SK-N-SH (cell line): ENCODE results near the gene RANGAP1. TPM values are rescaled to one million over a fixed set of nuclear protein-coding genes. Genes with fewer than 3 reads are reported as not detected.

ENCODE experiments used
- CTCF ChIA-PET: fragments of 300-600, 350-600 bp; formaldehyde crosslinking; extraction: SDS; loops from one replicate; lab custom pipeline; 2021; lab: Yijun Ruan, JAX
- POLR2A ChIA-PET: fragments of 350-600 bp; sonication (Branson Sonifier 250); formaldehyde crosslinking; extraction: SDS; loops from one replicate; lab custom pipeline; 2020; ENCODE audit warnings: antibody characterized with exemption, inconsistent platforms; lab: Yijun Ruan, JAX
- DNase-seq: peaks from one replicate; pipeline ENCODE4 v3.0.0; 2012
- H2AFZ ChIP-seq: fragments of 200-600 bp; sonication (generic); 2 replicates; pipeline ENCODE4 v1.8.1; 2016; ENCODE audit warnings: antibody characterized with exemption, mild to moderate bottlenecking, low read depth
- H3F3A ChIP-seq: fragments of 200-600 bp; sonication (generic); replicated peaks from 2 replicates; pipeline ENCODE3; 2016; ENCODE audit warnings: antibody characterized with exemption, mild to moderate bottlenecking; ENCODE audit not compliant: insufficient read depth
- H3K27ac ChIP-seq, 2 experiments: fragments of 200-500 bp in 1 of 2; fragments of 200-600 bp in 1 of 2; sonication (Bioruptor generic) in 1 of 2; sonication (generic), shearing (Covaris generic) in 1 of 2; 2 replicates each; pipeline versions ENCODE4 v1.5.1 to v1.6.1; 2014 to 2016; ENCODE audit warnings: low read depth in 2 of 2, inconsistent platforms in 1 of 2, low read length in 1 of 2, mild to moderate bottlenecking in 1 of 2, mixed read lengths in 1 of 2
- H3K27me3 ChIP-seq: fragments of 200-600 bp; sonication (generic), shearing (Covaris generic); 2 replicates; pipeline ENCODE4 v1.6.1; 2016; ENCODE audit warnings: mixed run types; ENCODE audit not compliant: insufficient read depth
- H3K36me3 ChIP-seq, 2 experiments: fragments of 200-500 bp in 1 of 2; fragments of 200-600 bp in 1 of 2; sonication (Bioruptor generic) in 1 of 2; sonication (generic) in 1 of 2; replicated peaks in 1 of 2; 2 replicates each; pipeline versions ENCODE3 to v1.5.1; 2014 to 2016; ENCODE audit warnings: low read length in 1 of 2, mild to moderate bottlenecking in 1 of 2; ENCODE audit not compliant: insufficient read depth in 2 of 2, control insufficient read depth in 1 of 2
- H3K4me1 ChIP-seq, 2 experiments: fragments of 200-500 bp in 1 of 2; fragments of 200-600 bp in 1 of 2; sonication (Bioruptor generic) in 1 of 2; sonication (generic), shearing (Covaris generic) in 1 of 2; 2 replicates each; pipeline versions ENCODE4 v1.5.1 to v1.6.1; 2014 to 2016; ENCODE audit warnings: low read depth in 1 of 2, low read length in 1 of 2, mixed run types in 1 of 2; ENCODE audit not compliant: insufficient read depth in 2 of 2, control insufficient read depth in 1 of 2
- H3K4me2 ChIP-seq: fragments of 200-600 bp; sonication (generic), shearing (Covaris generic); 2 replicates; pipeline ENCODE4 v1.6.1; 2017; ENCODE audit warnings: mixed run types
- H3K4me3 ChIP-seq, 2 experiments: fragments of 200-500 bp in 1 of 2; fragments of 200-600 bp in 1 of 2; sonication (Bioruptor generic) in 1 of 2; sonication (generic), shearing (Covaris generic) in 1 of 2; 2 replicates each; pipeline versions ENCODE4 v1.5.1 to v1.8.1; 2014 to 2016; ENCODE audit warnings: low read depth in 2 of 2, inconsistent platforms in 1 of 2, low read length in 1 of 2, mild to moderate bottlenecking in 1 of 2, mixed read lengths in 1 of 2, moderate library complexity in 1 of 2
- H3K79me2 ChIP-seq: fragments of 200-600 bp; sonication (generic); 2 replicates; pipeline ENCODE4 v1.8.1; 2017; ENCODE audit warnings: mild to moderate bottlenecking; ENCODE audit not compliant: insufficient read depth
- H3K9ac ChIP-seq: fragments of 200-600 bp; sonication (generic); 2 replicates; pipeline ENCODE4 v1.6.1; 2017; ENCODE audit warnings: mixed run types
- H3K9me2 ChIP-seq: fragments of 200-600 bp; sonication (generic); 2 replicates; pipeline ENCODE4 v1.6.1; 2017; ENCODE audit warnings: mixed run types
- H3K9me3 ChIP-seq: fragments of 200-600 bp; sonication (generic); 2 replicates; pipeline ENCODE4 v1.6.1; 2017; ENCODE audit warnings: mixed run types, mild to moderate bottlenecking, moderate library complexity
- H4K20me1 ChIP-seq: fragments of 200-600 bp; sonication (generic); 2 replicates; pipeline ENCODE4 v1.6.1; 2017; ENCODE audit warnings: mild to moderate bottlenecking, mixed run types; ENCODE audit not compliant: insufficient read depth
- ELF1 ChIP-seq: IDR thresholded peaks from 2 replicates; pipeline ENCODE4 v1.4.0; 2012
- FOSL2 ChIP-seq: IDR thresholded peaks from 2 replicates; pipeline ENCODE4 v1.4.0; 2012; ENCODE audit warnings: low read depth, mild to moderate bottlenecking, moderate library complexity, borderline replicate concordance
- FOXJ3 ChIP-seq: sonication (generic); formaldehyde crosslinking; IDR thresholded peaks from 2 replicates; pipeline ENCODE4 v1.5.1; 2020; ENCODE audit warnings: mild to moderate bottlenecking, missing genetic modification reagents
- JUND ChIP-seq: IDR thresholded peaks from 2 replicates; pipeline ENCODE4 v1.4.0; 2012
- MEF2A ChIP-seq: IDR thresholded peaks from 2 replicates; pipeline ENCODE4 v1.4.0; 2012; ENCODE audit warnings: low read depth, borderline replicate concordance
- NFIC ChIP-seq: IDR thresholded peaks from 2 replicates; pipeline ENCODE4 v1.4.0; 2012; ENCODE audit warnings: borderline replicate concordance
- RAD21 ChIP-seq: IDR thresholded peaks from 2 replicates; pipeline ENCODE4 v1.6.1; 2012; ENCODE audit warnings: mild to moderate bottlenecking, low read length
- RCOR1 ChIP-seq: fragments of 150-350 bp; IDR thresholded peaks from 2 replicates; pipeline ENCODE4 v1.6.1; 2017; ENCODE audit warnings: antibody characterized with exemption, low read length
- TAF1 ChIP-seq: IDR thresholded peaks from 2 replicates; pipeline ENCODE4 v1.6.1; 2012; ENCODE audit warnings: low read depth, mild to moderate bottlenecking, low read length, moderate library complexity, borderline replicate concordance
- TCF12 ChIP-seq: IDR thresholded peaks from 2 replicates; pipeline ENCODE4 v1.4.0; 2012
- TEAD4 ChIP-seq: IDR thresholded peaks from 2 replicates; pipeline ENCODE4 v1.4.0; 2012; ENCODE audit warnings: mild to moderate bottlenecking, borderline replicate concordance; ENCODE audit not compliant: insufficient read depth
- YY1 ChIP-seq: IDR thresholded peaks from 2 replicates; pipeline ENCODE4 v1.4.0; 2012; ENCODE audit warnings: low read depth, mild to moderate bottlenecking
- WGBS: methylation state at CpG from one replicate; pipeline ENCODE4 v1.1.6; 2017; ENCODE audit warnings: low lambda C conversion rate; 5-methylcytosine and 5-hydroxymethylcytosine counted together
- polyA plus RNA-seq, 3 experiments: library from polyadenylated mRNA; depleted of rRNA; stranded (reverse); fragments of >200 nt; gene quantifications; 2 replicates each; pipeline ENCODE4 v1.2.3, GENCODE V29; 2012
- TF ChIP-seq, protein P1 (sequence below): fragments of 150-350 bp; IDR thresholded peaks from 2 replicates; pipeline ENCODE4 v1.6.1; 2016; ENCODE audit warnings: mild to moderate bottlenecking, low read depth, low read length
- TF ChIP-seq, protein P2 (sequence below): fragments of 150-350 bp; IDR thresholded peaks from 2 replicates; pipeline ENCODE4 v1.6.1; 2017; ENCODE audit warnings: antibody characterized with exemption, low read length, low read depth, borderline replicate concordance
- TF ChIP-seq, protein P3 (sequence below): IDR thresholded peaks from 2 replicates; pipeline ENCODE4 v1.6.1; 2012; ENCODE audit warnings: mild to moderate bottlenecking, low read depth, low read length, moderate library complexity

RANGAP1 gene
- polyA plus RNA-seq, 1 of the 3 experiments (the other 2 are of a cell fraction), result 67.1 TPM

DNA sequence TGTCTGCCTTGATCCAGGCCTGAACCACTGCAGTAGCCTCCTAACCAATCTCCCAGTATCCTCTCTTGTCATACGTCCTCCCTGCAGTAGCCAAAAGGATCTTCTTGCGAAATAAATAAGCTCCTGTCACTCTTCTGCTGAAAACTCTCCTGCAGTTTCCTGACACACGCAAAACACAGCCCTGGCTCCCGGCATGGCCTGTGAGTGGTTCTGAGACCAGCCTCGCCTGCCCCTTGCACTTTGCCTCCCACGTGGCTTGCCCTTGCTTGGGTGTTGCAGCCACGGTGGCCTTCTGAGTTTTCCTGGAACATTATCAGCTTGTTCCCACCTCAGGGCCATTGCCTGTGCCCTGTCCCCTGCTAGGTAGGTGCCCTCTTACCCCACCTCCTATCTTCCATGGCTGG, 22.6 kb upstream of the RANGAP1 start:
- peak overlapping the region in 1 of 2 experiments; percentile 62; a peak in 1 of 4 replicates for H3K27ac ChIP-seq
- H3K4me1 ChIP-seq, result peaks cover 0 to 25% of the 10 kb centered on the region in 2 experiments; a peak in 3 of 4 replicates
- H3K4me2 ChIP-seq, result no peak overlapping the region
- ChIA-PET CTCF (no interaction called here), POLR2A (no interaction called here)
- peaks cover 91% of the 10 kb centered on the region for H3K79me2 ChIP-seq
- H2AFZ ChIP-seq, result no peak overlapping the region
- H3K9ac ChIP-seq, result no peak overlapping the region
- H3K36me3 ChIP-seq, result no peaks in the 10 kb centered on the region
- no peaks in the 10 kb centered on the region for H3K9me3 ChIP-seq
- no peaks in the 10 kb centered on the region for H3K27me3 ChIP-seq
- H3F3A ChIP-seq, result peaks cover 11% of the 10 kb centered on the region
- no peak overlapping the region for H3K4me3 ChIP-seq
- 96% methylated on average over 4 of the region's 7 CpGs for WGBS
- H3K9me2 ChIP-seq, result no peaks in the 10 kb centered on the region
- no peak for DNase-seq
- no peaks in the 10 kb centered on the region for H4K20me1 ChIP-seq
- TF ChIP-seq JUND (no peak), RAD21 (no peak), TAF1 (no peak), FOSL2 (no peak), NFIC (no peak), TEAD4 (no peak), TCF12 (no peak), FOXJ3 (no peak), YY1 (no peak), ELF1 (no peak), RCOR1 (no peak), MEF2A (no peak)
- TF ChIP-seq, protein P1, sequence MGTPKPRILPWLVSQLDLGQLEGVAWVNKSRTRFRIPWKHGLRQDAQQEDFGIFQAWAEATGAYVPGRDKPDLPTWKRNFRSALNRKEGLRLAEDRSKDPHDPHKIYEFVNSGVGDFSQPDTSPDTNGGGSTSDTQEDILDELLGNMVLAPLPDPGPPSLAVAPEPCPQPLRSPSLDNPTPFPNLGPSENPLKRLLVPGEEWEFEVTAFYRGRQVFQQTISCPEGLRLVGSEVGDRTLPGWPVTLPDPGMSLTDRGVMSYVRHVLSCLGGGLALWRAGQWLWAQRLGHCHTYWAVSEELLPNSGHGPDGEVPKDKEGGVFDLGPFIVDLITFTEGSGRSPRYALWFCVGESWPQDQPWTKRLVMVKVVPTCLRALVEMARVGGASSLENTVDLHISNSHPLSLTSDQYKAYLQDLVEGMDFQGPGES, result no peak
- TF ChIP-seq, protein P2, sequence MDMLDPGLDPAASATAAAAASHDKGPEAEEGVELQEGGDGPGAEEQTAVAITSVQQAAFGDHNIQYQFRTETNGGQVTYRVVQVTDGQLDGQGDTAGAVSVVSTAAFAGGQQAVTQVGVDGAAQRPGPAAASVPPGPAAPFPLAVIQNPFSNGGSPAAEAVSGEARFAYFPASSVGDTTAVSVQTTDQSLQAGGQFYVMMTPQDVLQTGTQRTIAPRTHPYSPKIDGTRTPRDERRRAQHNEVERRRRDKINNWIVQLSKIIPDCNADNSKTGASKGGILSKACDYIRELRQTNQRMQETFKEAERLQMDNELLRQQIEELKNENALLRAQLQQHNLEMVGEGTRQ, result no peak
- TF ChIP-seq, protein P3, sequence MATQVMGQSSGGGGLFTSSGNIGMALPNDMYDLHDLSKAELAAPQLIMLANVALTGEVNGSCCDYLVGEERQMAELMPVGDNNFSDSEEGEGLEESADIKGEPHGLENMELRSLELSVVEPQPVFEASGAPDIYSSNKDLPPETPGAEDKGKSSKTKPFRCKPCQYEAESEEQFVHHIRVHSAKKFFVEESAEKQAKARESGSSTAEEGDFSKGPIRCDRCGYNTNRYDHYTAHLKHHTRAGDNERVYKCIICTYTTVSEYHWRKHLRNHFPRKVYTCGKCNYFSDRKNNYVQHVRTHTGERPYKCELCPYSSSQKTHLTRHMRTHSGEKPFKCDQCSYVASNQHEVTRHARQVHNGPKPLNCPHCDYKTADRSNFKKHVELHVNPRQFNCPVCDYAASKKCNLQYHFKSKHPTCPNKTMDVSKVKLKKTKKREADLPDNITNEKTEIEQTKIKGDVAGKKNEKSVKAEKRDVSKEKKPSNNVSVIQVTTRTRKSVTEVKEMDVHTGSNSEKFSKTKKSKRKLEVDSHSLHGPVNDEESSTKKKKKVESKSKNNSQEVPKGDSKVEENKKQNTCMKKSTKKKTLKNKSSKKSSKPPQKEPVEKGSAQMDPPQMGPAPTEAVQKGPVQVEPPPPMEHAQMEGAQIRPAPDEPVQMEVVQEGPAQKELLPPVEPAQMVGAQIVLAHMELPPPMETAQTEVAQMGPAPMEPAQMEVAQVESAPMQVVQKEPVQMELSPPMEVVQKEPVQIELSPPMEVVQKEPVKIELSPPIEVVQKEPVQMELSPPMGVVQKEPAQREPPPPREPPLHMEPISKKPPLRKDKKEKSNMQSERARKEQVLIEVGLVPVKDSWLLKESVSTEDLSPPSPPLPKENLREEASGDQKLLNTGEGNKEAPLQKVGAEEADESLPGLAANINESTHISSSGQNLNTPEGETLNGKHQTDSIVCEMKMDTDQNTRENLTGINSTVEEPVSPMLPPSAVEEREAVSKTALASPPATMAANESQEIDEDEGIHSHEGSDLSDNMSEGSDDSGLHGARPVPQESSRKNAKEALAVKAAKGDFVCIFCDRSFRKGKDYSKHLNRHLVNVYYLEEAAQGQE, result no peak
